ENCODE data around the gene HLCS. TPM values are rescaled to one million over a fixed set of nuclear protein-coding genes. Genes with fewer than 3 reads are reported as not detected.

Gene HLCS
- total and polyA plus RNA-seq, 10 of the 15 experiments (the other 5 are each of a cell fraction or from before 2014, with no cell fraction given) = 1.5 to 12.7 (median 9.6) TPM

- H2AFZ ChIP-seq (ENCODE audit: control insufficient read depth, low read depth, low read length) = no peak overlapping the region
- no peak overlapping the region for H3K9ac ChIP-seq (ENCODE audit: control insufficient read depth, insufficient read depth, low read length)
- CTCF ChIA-PET = no interaction called here
- H3K4me1 ChIP-seq (ENCODE audit: control insufficient read depth, insufficient read depth, low read length) = no peaks in the 10 kb centered on the region
- intact Hi-C loops (cut with micrococcal nuclease; ENCODE audit: unreplicated experiment) = no loop called here
- H3K36me3 ChIP-seq (ENCODE audit: control insufficient read depth in 2 of 2, insufficient read depth in 2 of 2, low read length in 1 of 2) = no peaks in the 10 kb centered on the region
- FAIRE-seq (no peak), DNase-seq (ENCODE audit: low read depth, low spot score) (no peak), ATAC-seq (no peak)
- in situ Hi-C loops (cut with MboI) = no loop called here
- H3K79me2 ChIP-seq (ENCODE audit: control insufficient read depth, insufficient read depth, low read length) = no peaks in the 10 kb centered on the region
- RAD21 ChIA-PET (ENCODE audit: unreplicated experiment) = no interaction called here
- H3K27ac ChIP-seq (ENCODE audit: control insufficient read depth, insufficient read depth) = no peak overlapping the region
- no peaks in the 10 kb centered on the region for H3K27me3 ChIP-seq (replicated peaks in 1 of 2; ENCODE audit: control insufficient read depth in 2 of 2, insufficient read depth in 2 of 2, low read length in 1 of 2)
- no peaks in the 10 kb centered on the region for H3K9me3 ChIP-seq (replicated peaks; ENCODE audit: control insufficient read depth, insufficient read depth, low read length)
- SMC1A ChIA-PET (ENCODE audit: uncharacterized antibody, unreplicated experiment) = no interaction called here
- 79% methylated on average over 9 of the region's 9 CpGs for WGBS (ENCODE audit: insufficient coverage, insufficient replicate concordance, low lambda C conversion rate, missing lambda C conversion rate)
- BruUV-seq (replicated peaks) = no TSS peak
- no peaks in the 10 kb centered on the region for H4K20me1 ChIP-seq (ENCODE audit: control insufficient read depth, insufficient read depth)
- POLR2A ChIA-PET = interaction anchor here (0.6 to 1.1 kb wide), 2 partner anchors 22 to 29 kb away, joined by 3 to 5 read pairs; no protein-coding TSS in a partner anchor
- no peak overlapping the region for H3K4me2 ChIP-seq (ENCODE audit: control insufficient read depth, insufficient read depth)
- no peak overlapping the region for H3K4me3 ChIP-seq
- TF ChIP-seq IKZF2 (IDR thresholded peaks at IDR 0.05) = no peak
- no peak for TF ChIP-seq GATAD2B (conservative IDR thresholded peaks at IDR 0.05; ENCODE audit: low read depth)
- no peak for TF ChIP-seq TARDBP (IDR thresholded peaks at IDR 0.05; ENCODE audit: borderline replicate concordance)
- TF ChIP-seq E4F1 (IDR thresholded peaks at IDR 0.05; ENCODE audit: borderline replicate concordance, partially characterized antibody) = no peak
- TF ChIP-seq SPI1 (IDR thresholded peaks at IDR 0.05; ENCODE audit: borderline replicate concordance, insufficient read depth, low read depth, low read length) = no peak
- TF ChIP-seq HCFC1 (IDR thresholded peaks at IDR 0.05; ENCODE audit: low read length) = no peak
- TF ChIP-seq ATF2 (IDR thresholded peaks at IDR 0.05; ENCODE audit: low read length) = no peak
- TF ChIP-seq IRF4 (IDR thresholded peaks at IDR 0.05; ENCODE audit: low read depth, low read length) = no peak
- TF ChIP-seq RB1 (IDR thresholded peaks at IDR 0.05; ENCODE audit: borderline replicate concordance) = no peak
- no peak for TF ChIP-seq JUND (IDR thresholded peaks at IDR 0.05; ENCODE audit: low read depth, low read length)
- TF ChIP-seq MEF2A (IDR thresholded peaks at IDR 0.05; ENCODE audit: insufficient read depth, low read depth, low read length) = no peak
- no peak for TF ChIP-seq YY1 (IDR thresholded peaks at IDR 0.05; ENCODE audit: low read depth, low read length)
- TF ChIP-seq BHLHE40 (IDR thresholded peaks at IDR 0.05; ENCODE audit: borderline replicate concordance in 1 of 2, low read depth in 2 of 2, low read length in 1 of 2) = no peak
- no peak for TF ChIP-seq ZBTB40 (IDR thresholded peaks at IDR 0.05; ENCODE audit: borderline replicate concordance)
- no peak for TF ChIP-seq SMAD1 (IDR thresholded peaks at IDR 0.05; ENCODE audit: low read depth, partially characterized antibody)
- no peak for TF ChIP-seq BRCA1 (IDR thresholded peaks at IDR 0.05; ENCODE audit: low read depth, low read length)
Measured at GRCh38 chr21:36762642-36763041, 203.8 kb downstream of the HLCS start.

Data from GM12878 (cell line).